HG02763 (cell line): ENCODE measurements around the gene SGCG.
"Not testable (repeated sequence)": the region's sequence is repeated elsewhere in the genome, so short reads cannot be mapped to it uniquely, and the experiment has no call there.

Source experiments
- ATAC-seq: cut with Tn5 transposase; IDR thresholded peaks from one replicate; pipeline ENCODE4 v1.9.1; 2021; ENCODE audit warnings: mild to moderate bottlenecking, moderate library complexity; ENCODE audit not compliant: unreplicated experiment

SGCG gene

DNA sequence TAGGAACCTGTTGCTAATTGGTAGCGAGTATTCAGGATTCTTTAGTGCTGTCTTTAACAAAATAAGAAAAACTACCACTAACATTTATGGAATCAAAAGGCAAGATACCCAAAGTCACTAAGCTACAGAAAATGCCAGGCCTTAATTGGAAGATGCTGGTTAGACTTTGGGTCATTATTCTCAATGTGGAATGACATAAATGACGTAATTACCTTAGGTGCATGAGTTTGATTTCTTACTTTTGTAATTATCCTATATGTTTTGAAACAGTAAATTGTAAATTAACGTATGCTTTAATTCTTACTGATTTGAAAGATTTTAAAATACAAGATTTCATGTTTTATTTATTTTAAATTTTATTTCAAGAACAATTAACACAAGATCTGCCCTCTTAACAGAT lies 25.0 kb downstream of the SGCG start:
- no peak for ATAC-seq

DNA sequence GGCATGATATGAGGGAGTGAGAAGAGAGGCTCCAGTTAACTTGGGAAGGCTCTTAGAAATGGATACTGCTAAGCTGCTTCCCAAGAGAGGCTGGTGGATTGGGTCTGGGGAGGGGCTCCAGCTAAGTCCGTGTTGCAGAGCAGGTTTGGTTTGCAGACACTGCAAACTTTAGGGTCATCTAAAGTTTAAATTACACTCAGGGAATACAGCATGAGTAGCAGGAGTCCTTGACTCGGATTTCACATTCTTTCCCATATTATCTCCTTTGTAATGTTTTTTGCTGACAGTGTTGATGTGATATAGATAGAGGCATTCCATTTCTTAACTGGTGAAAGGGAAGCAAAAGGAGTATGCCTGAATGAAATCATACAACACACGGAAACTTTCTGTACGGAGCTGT lies 31.9 kb downstream of the SGCG start:
- ATAC-seq: no peak

DNA sequence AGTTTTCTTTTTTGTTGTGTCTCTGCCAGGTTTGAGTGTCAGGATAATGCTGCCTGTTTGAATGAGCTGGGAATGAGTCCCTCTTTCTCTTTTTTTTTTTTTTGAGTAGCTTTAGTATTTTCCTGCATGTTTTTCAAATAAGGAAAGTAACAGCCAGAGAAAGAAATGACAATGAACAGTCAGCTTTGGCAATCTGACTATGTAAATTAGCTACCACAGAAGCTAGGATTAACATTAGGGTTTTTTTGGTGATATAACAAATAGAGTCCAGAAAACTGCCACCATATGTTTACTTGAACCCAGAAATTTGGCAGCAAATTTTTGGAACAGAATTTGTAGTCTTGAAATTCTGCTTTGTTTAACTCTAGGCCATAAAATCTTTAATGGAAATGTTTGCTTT lies 50.5 kb downstream of the SGCG start:
- no peak for ATAC-seq

DNA sequence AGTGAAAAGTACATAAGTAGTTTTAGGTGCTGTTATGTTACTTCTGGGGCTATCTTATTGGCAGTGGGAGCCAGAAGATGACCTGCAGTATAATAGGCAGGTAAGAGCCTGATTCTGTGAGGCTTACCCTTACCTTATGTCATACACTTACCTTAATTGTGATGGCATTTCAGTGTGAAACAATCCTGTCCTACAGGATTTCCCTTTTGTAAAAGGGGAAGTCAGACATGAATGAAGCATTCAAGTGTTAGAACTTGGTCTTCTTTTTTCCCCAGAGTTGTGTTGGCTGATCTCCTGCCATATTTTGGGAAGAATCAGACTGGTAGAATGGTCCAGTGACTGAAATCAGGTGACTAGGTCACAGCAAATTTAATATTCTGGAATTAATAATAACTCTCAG lies 55.2 kb downstream of the SGCG start:
- no peak for ATAC-seq

DNA sequence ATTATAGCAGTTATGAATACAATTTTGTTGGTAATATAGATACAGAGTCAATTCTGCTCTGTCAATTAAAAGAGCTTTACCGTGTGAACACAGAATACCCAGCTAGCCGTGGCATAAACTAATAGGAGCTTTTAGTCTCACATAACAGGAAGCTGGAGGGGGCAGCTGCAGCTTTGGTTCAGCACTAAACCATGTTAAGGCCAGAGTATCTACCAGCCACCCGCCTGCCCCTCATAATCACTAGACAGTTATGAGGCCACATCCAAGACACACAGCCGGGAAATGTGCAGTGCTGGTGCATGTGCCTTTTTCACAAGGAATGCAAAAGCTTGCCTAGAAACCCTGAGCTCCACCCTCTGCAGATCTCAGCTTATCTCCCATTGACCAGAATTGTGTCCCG lies 62.3 kb downstream of the SGCG start:
- ATAC-seq: no peak

DNA sequence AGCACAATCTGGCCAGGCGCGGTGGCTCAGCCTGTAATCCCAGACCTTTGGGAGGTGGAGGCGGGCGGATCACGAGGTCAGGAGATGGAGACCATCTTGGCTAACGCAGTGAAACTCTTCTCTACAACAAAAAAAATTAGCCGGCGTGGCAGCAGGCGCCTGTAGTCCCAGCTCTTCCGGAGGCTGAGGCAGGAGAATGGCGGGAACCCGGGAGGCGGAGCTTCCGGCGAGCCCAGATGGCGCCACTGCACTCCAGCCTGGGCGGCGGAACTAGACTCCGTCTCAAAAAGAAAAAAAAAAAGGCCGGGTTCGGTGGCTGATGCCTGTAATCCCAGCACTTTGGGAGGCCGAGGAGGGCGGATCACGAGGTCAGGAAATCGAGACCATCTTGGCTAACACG lies 67.6 kb downstream of the SGCG start:
- ATAC-seq: not testable (repeated sequence)

DNA sequence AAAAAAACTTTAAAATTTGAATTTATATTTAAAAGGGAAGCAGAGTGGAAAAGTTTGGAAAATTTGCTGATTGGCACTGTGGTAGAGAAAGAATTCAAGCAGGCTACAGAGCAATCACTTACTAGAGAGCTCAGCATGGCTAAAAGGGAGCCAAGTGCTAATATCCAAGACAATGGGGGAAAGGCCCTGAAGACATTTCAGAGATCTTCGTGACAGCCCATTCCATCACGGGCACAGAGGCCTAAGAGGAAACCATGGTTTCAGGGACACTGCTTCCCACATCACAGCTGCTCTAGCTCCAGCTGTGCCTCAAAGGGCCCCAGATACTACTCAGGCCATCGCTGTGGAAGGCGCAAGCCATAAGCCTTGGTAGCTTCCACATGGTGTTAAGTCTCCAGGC lies 73.7 kb downstream of the SGCG start:
- ATAC-seq: no peak

DNA sequence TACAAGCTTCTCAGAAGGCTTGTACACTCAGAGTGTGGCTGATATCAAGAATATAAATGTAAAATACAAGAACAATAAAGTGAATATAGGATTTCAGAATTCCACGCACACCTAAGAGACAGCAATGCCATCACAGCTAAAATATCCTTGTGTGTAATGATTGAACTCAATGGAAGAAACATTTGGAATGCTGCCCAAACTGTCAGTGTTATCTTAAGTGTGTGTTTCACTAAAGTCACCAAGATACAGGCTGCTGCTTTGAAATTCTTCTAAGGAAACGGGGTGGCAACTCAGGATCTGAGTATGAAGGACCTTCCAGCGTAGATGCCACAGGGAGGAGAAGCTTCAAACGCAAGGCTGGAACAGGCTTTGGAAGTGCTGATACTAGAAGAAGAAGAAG lies 86.8 kb downstream of the SGCG start:
- no peak for ATAC-seq

DNA sequence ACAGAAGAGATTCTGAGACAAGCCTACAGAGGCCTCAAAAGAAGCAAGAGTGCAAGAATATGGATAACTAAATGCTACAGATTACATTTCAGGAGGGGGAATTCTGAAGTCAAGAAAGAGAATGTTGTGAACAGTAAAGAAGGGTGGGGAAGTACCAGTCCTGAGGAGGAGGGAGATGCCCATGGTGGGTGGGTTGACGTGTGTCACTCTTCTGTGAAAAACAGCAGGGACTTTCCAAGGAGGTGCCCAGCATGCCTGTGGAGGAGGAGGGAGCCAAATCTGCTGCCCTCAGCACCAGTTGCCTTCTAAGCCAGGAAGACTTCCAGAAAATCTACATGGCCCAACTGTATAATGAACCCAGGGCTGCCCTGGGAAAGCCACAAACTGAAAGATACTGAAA lies 87.7 kb downstream of the SGCG start:
- ATAC-seq: peak; percentile 83

DNA sequence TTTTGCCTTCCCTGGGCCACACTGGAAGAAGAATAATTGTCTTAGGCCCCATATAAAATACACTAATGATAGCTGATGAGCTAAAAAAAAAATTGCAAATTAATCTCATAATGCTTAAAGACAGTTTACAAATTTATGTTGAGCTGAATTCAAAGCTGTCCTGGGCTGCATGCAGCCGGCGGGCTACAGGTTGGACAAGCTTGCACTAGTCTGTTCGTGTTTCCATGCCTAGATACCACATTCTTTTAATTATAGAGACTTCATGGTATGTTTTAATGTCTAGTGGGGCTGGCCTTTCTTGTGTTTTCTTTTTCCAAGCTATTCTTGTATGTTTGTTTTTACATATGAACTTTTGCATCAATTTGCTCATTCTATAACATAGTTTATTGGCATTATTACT lies 90.6 kb downstream of the SGCG start:
- ATAC-seq: no peak

DNA sequence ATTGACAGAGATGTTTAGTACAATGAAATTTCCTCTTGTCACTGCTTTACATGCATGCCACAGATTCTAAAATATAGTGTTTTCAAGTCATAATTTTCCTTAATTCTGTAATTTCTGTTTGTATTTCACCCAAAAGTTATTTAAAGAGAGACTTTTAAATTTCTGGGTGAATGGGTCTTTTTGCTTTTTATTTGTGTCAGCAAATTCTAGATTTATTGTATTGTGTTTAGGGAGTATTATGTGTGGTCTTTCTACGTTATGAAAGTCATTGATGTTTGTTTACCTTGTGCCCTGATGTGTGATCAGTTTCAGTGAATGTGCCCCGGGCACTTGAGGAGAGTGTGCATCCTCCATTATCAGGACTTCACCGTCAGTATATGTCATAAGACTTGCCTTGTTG lies 92.7 kb downstream of the SGCG start:
- no peak for ATAC-seq

DNA sequence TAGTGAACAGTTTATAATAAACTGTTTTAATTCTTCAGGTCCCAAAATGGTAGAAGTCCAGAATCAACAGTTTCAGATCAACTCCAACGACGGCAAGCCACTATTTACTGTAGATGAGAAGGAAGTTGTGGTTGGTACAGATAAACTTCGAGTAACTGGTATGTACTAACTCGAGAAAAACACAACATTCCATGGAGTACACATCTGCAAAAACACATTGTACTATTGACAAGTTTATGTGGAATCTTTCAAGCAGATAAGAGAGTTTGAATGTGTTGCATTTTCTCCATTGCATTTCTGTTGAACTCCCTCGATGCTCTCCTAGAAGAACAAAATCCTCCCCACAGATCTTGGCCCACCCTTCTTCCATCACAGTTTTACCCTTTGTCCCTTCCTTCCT lies 98.5 kb downstream of the SGCG start:
- ATAC-seq: no peak

DNA sequence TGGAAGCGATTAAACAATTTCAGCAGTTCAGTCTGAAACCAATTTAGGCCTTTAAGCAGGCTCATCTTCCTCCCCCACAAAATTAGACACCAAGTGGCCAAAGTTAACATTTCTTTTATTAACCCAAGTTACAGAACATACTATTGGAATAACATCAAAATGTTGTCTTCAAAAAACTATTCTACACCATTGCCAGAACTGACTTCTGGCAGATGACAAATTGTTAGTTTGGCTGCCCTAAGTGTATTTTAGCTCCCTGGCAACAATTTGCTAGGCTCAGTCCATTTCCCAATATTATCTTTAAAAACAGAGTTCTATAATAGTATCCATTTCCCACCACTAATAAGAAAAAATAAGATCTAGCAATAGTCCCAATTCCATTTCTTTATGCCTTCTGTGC lies 107.8 kb downstream of the SGCG start:
- no peak for ATAC-seq

DNA sequence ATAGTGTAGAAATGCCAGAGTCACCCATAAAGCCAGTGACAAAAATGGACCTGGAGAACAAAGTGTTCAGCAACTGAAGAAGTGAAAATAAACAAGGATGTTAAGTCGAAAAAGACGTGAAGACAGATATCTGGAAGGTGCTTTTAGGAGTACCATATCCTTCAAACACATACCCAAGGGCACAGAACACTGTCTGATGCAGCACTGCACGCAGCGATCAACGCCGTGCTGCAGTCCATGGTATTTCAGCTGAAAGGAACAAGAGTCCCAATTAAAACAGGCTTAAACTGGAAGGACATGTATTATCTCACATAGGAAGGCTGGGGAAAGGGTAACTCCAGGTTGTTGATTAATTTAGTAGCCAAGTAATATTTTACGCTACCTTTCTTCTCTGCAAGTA lies 108.2 kb downstream of the SGCG start:
- no peak for ATAC-seq

DNA sequence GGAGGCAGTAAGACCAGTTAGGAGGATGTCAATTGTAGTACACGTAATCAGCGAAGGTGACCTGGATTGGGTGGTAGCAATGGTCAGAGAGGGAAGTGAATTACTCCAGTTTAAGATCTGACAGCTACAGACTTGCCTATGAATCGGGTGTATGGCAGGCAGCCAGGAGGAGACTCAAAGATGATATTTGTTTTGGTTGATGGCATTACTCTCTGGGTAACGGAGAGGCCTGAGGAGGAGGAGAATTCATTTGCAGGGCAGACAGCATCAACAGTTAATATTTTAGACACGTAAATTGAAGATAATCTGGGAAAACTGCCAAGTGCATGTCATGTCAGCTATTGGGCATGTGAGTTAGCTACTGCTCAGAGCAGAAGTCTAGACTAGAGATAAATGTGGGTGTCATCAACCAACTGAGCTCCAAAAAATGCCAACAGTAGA lies 109.2 kb downstream of the SGCG start:
- ATAC-seq: no peak

DNA sequence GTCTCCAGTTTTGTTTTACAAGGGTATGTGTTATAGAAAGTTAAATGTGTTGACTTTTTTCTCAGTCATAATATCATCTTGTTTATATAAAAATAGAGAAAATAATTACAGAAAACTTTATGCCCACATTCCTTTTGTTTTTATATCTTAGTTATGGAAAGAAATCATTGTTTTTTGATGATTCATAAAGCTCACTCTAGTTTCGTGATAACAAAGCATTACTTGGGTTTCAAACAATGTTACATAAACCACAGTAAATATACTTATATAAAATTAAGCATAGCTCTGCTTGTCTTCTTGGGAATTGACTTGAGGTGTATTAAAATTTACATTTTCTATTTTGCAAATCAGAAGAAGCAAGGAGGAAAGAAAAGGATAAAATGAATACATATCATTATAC lies 111.8 kb downstream of the SGCG start:
- ATAC-seq: no peak

DNA sequence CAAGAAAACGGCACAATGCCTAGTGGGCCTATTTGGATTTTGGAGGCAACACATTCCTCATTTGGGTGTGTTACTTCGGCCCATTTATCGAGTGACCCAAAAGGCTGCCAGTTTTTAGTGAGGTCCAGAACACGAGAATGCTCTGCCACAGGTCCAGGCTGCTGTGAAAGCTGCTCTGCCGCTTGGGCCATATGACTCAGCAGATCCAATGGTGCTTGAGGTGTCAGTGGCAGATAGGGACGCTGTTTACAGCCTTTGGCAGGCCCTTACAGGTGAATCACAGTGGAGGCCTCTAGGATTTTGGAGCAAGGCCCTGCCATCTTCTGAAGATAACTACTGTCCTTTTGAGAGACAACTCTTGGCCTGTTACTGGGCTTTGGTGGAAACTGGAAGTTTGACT lies 134.1 kb downstream of the SGCG start:
- ATAC-seq: not testable (repeated sequence)

DNA sequence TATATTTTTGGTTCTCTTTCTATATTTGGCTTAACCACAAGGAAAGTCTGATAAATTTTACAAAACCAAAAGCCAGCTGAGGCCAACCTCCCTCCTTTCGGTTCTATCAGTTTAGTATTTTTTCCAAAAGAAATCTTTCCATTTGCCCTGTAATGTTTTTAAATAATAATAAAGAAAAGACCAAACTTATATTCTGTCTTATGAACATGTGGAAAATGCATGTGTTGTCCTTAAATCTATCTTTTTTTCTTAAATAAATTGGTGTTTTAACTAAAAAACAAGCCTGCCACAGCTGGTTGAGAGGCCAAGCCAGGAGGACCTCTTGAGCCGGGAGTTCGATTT lies 139.1 kb downstream of the SGCG start:
- no peak for ATAC-seq

DNA sequence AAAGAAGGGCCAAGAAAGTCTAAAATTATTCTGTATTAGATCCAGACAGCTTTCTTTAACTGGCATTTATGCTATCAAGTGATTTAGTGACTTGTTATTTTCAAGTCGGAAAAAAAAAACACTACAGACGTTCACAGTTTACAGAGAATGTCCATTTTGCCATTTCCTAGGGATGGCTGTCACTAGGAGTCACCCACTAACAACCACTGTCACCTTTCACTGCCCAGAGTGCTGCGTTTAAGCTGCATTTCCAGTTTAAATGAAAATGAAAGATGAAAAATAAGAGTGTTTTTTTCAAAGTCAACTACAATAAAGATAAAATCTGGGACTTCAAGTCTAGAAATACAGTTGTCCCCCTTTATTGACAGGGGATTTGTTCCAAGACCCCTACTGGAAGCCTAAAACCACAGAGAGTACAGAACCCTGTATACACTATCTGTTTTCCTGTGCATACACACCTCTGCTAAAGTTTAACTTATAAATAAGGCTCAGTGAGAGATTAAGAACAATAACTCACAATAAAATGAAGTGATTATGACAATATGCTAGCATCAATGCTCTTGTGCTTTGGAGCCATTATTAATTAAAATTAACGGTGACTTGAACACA lies 140.3 kb downstream of the SGCG start:
- peak; percentile 19 for ATAC-seq

DNA sequence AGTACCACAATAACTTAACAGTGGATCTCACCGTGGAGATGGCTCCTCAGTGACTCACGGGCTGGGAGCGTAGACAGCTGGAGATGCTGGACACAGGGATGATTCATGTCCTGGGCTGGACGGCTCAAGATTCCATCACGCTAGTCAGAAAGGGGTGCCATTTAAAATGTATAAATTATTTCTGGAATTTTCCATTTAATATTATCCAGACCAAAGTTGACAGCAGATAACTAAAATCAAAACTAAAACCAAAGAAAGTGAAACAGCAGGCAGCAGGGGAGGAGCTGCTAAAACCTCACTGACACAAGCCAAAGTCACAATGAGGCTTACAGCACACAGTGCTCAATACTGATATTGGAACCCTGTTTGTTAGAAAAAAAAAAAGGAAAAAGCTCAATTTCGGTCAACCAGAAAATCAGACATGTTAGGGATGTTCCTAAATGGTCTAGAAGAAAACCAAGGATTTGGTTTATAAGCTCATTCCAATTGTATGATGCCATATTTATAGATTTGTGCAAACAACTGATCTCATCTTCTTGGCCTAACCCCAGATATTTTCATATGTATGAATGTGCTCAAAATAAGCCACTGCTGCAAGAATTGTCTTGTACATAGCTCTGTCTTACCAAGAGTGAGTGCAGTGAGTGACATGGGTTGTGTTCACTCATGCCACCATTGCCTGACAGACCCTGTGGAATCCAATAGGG lies 140.9 kb downstream of the SGCG start:
- ATAC-seq: peak; percentile 81

DNA sequence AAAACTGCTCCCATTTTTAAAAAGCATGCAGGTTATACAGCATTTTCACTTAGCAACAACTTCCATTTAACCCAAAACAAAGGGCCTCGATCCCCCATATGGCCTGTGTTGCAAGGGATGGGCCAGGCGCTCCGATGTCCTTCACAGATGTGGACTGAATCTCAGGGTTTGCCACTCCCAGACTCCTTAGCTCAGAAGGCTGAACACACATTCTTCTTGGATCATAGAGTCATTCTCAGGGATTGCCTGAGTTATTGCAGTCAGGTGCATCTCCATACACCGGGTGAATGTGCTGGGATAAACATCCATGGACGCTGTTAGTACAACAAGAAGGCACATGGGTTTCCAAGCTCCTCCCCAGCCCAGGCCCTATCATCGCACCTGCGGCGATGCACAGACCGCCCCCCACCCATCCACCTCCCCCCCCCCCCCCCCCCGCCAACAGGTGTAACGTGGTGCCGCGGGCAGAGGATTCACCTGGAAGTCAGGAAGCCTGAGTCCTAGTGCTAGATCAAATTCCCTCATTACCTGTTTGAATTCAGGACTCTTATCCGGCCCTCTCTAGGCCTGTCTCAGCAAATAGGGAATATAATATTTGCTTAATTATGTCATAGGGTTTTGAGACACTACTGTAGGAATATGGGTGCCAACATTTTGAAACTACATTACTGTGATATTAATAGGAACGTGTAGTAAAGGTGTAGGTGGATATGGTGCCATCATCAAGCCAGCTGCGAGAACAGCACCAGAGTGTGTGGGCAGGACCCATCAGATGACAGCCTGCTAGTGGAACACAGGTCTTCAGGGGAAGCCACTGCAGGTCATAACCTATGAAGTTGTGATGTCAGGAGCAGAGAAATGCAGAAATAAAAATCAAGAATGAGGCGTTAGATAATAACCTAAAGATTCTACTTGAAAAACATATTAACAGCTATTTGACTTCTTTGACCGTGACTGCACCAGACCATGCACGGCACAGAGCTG lies 141.9 kb downstream of the SGCG start:
- no peak for ATAC-seq
